Keratinocyte (primary cell): ENCODE measurements around the gene SERPINA1.

Experiments
- CTCF ChIP-seq, 3 experiments: IDR thresholded peaks in 1 of 3; conservative IDR thresholded peaks in 1 of 3; optimal IDR thresholded peaks in 1 of 3; 2 replicates in 2 of 3; 3 replicates in 1 of 3; pipeline versions ENCODE3 to v1.5.1; 2011; ENCODE audit warnings: low read length in 3 of 3, mild to moderate bottlenecking in 3 of 3, moderate library complexity in 2 of 3, control low read depth in 1 of 3, inconsistent platforms in 1 of 3; ENCODE audit not compliant: insufficient read depth in 2 of 3; ENCODE audit errors: extremely low read depth in 1 of 3
- EZH2 ChIP-seq: IDR thresholded peaks from one replicate; pipeline ENCODE4 v1.6.1; 2012; ENCODE audit warnings: inconsistent platforms, mild to moderate bottlenecking, low read length, moderate library complexity

DNA sequence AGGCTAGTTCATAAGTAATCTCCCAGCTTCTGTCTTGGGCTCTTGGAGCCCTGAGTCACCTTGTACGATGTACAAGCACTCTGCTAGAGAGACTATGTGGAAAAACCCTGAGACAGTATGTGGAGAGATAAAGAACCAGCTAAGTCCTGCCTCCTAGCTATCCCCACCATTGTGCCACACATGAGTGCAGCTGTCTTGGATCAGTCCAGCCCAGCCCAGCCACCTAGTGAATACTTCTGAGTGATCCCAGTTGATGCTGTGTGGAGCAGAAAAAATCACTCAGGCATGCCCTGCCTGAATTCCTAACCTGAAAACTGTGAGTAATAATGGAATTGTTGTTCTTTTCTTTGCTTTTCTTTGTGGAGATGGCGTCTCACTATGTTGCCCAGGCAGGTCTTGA lies 60.2 kb downstream of the SERPINA1 start:
- no peak for TF ChIP-seq CTCF (optimal IDR thresholded peaks at IDR 0.05 in 1 of 3, IDR thresholded peaks at IDR 0.05 in 1 of 3, conservative IDR thresholded peaks at IDR 0.05 in 1 of 3; ENCODE audit: extremely low read depth in 1 of 3, insufficient read depth in 2 of 3, low read length in 3 of 3)
- no peak for TF ChIP-seq EZH2
